Panc1 (cell line): ENCODE results near the gene TMEM236.

ENCODE experiments used
- TF ChIP-seq, protein P1 (sequence below): fragments of 450-650 bp; IDR thresholded peaks from 2 replicates; pipeline ENCODE4 v1.5.1; 2017; ENCODE audit warnings: mild to moderate bottlenecking
- TF ChIP-seq, protein P2 (sequence below), 2 experiments: IDR thresholded peaks; 2 replicates each; pipeline ENCODE4 v1.6.1; 2011 to 2012; ENCODE audit warnings: low read depth in 2 of 2, control low read depth in 1 of 2, low read length in 1 of 2, mild to moderate bottlenecking in 1 of 2, moderate library complexity in 1 of 2; ENCODE audit not compliant: insufficient read depth in 1 of 2

DNA sequence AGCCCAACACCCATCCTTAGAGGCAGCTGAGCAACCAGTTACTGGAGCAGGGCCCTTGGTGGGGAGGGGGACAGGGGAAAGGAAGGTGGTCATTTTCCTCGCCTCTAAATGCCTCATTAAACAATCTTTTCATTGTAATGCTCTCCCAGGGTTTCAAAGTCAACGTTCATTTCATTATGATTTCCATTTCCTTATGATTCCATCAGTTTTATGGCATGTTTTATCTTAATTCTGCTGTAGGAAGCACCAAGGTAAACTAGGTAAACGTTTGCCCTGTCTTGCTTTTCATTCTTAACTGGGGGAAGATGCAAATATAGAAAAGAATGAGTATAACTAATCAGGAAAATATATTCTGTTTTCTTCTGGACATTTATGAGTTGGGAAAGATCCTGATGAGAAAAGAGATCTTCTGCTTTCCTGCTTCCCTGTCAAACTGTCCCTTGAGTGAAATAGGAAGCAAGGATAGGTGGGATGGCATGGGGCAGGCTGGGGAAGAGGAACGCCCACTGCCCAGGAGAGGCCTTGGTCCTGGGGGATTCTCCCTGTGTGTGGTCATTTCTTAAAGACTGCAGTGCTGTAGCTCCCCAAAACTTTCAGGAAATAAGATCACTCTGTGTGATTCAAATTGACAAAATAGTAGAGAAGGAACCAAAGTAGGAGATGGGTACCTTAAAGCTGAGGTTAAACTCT, 20.5 kb upstream of the TMEM236 start:
- TF ChIP-seq, protein P1, sequence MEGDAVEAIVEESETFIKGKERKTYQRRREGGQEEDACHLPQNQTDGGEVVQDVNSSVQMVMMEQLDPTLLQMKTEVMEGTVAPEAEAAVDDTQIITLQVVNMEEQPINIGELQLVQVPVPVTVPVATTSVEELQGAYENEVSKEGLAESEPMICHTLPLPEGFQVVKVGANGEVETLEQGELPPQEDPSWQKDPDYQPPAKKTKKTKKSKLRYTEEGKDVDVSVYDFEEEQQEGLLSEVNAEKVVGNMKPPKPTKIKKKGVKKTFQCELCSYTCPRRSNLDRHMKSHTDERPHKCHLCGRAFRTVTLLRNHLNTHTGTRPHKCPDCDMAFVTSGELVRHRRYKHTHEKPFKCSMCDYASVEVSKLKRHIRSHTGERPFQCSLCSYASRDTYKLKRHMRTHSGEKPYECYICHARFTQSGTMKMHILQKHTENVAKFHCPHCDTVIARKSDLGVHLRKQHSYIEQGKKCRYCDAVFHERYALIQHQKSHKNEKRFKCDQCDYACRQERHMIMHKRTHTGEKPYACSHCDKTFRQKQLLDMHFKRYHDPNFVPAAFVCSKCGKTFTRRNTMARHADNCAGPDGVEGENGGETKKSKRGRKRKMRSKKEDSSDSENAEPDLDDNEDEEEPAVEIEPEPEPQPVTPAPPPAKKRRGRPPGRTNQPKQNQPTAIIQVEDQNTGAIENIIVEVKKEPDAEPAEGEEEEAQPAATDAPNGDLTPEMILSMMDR: no peak
- TF ChIP-seq, protein P2, sequence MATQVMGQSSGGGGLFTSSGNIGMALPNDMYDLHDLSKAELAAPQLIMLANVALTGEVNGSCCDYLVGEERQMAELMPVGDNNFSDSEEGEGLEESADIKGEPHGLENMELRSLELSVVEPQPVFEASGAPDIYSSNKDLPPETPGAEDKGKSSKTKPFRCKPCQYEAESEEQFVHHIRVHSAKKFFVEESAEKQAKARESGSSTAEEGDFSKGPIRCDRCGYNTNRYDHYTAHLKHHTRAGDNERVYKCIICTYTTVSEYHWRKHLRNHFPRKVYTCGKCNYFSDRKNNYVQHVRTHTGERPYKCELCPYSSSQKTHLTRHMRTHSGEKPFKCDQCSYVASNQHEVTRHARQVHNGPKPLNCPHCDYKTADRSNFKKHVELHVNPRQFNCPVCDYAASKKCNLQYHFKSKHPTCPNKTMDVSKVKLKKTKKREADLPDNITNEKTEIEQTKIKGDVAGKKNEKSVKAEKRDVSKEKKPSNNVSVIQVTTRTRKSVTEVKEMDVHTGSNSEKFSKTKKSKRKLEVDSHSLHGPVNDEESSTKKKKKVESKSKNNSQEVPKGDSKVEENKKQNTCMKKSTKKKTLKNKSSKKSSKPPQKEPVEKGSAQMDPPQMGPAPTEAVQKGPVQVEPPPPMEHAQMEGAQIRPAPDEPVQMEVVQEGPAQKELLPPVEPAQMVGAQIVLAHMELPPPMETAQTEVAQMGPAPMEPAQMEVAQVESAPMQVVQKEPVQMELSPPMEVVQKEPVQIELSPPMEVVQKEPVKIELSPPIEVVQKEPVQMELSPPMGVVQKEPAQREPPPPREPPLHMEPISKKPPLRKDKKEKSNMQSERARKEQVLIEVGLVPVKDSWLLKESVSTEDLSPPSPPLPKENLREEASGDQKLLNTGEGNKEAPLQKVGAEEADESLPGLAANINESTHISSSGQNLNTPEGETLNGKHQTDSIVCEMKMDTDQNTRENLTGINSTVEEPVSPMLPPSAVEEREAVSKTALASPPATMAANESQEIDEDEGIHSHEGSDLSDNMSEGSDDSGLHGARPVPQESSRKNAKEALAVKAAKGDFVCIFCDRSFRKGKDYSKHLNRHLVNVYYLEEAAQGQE (IDR thresholded peaks at IDR 0.05; ENCODE audit: insufficient read depth in 1 of 2, low read depth in 2 of 2, low read length in 1 of 2): no peak
